C4-2B (cell line): ENCODE measurements around the gene SYNE4.

Experiments
- CTCF ChIP-seq: fragments of 450-650 bp; conservative IDR thresholded peaks from 2 replicates; pipeline ENCODE4 v1.5.1; 2017; ENCODE audit warnings: mild to moderate bottlenecking
- ZFX ChIP-seq: fragments of 450-650 bp; IDR thresholded peaks from 2 replicates; pipeline ENCODE4 v1.6.1; 2017

GRCh38 chr19:36023432-36023831 is 14.8 kb upstream of the SYNE4 start:
- no peak for TF ChIP-seq CTCF
- no peak for TF ChIP-seq ZFX
